ENCODE results near the gene PRM1. TPM values are rescaled to one million over a fixed set of nuclear protein-coding genes. Genes with fewer than 3 reads are reported as not detected.
A peak's percentile ranks its signal among the peaks of the same experiment; 100 is the strongest.

PRM1 gene
- total and polyA plus RNA-seq, 2 of the 13 experiments (the other 11 are each of a cell fraction or from before 2014, with no cell fraction given), result not detected

DNA sequence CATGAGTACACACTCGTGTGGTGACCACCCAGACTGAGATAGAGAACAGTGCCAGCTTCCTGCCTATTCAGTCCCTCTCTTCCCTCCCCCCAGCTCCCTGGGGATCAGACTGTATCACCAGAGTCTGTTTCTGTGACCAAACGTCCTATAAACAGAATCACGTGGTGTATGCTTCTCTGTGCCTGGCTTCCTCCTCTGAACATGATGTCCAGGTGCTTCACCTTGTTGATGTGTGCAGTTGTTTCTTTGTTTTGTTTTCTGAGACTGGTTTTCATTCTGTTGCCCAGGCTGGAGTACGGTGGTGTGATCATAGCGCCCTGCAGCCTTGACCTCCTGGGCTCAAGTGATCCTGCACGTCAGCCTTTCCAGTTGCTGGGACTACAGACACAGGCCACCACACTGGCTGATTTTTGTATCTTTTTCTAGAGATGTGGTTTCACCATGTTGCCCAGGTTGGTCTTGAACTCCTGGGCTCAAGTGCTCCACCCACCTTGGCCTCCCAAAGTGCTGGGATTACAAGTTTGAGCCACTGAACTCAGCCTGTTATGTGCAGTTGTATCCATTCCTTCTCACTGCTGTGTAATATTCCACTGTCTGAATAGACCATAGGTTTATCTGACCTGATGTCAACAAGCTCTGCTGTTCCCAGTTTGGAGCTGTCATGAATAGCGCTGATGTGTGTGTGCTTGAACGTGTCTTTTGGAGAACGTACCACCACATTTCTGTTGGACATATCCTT, 28.9 kb upstream of the PRM1 start (continued):
- TF ChIP-seq, protein P1, sequence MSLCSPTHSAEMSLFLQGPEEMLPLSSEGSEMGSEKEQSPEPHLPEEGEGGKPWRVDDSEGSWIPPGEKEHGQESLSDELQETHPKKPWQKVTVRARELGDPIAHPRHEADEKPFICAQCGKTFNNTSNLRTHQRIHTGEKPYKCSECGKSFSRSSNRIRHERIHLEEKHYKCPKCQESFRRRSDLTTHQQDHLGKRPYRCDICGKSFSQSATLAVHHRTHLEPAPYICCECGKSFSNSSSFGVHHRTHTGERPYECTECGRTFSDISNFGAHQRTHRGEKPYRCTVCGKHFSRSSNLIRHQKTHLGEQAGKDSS (CRISPR knock-in tag; IDR thresholded peaks at IDR 0.05; ENCODE audit: borderline replicate concordance, low read depth), result no peak; the same call in 1 of the 2 replicates
- TF ChIP-seq, protein P2, sequence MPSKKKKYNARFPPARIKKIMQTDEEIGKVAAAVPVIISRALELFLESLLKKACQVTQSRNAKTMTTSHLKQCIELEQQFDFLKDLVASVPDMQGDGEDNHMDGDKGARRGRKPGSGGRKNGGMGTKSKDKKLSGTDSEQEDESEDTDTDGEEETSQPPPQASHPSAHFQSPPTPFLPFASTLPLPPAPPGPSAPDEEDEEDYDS (CRISPR knock-in tag; IDR thresholded peaks at IDR 0.05), result peak; percentile 61
- TF ChIP-seq GLI4 (CRISPR knock-in tag; IDR thresholded peaks at IDR 0.05; ENCODE audit: borderline replicate concordance) (0 out of 2 replicates have a peak, but pooled peaks have one; percentile 85), BHLHE40 (IDR thresholded peaks at IDR 0.05; ENCODE audit: low read length) (peak; percentile 72), ZNF232 (CRISPR knock-in tag; IDR thresholded peaks at IDR 0.05; ENCODE audit: borderline replicate concordance) (no peak; the same call in 1 of the 2 replicates), HOXA7 (CRISPR knock-in tag; IDR thresholded peaks at IDR 0.05) (no peak), RORA (CRISPR knock-in tag; IDR thresholded peaks at IDR 0.05) (no peak), NFE2 (CRISPR knock-in tag; IDR thresholded peaks at IDR 0.05) (no peak), ZC3H13 (CRISPR knock-in tag; IDR thresholded peaks at IDR 0.05) (peak; percentile 78), CCAR2 (optimal IDR thresholded peaks at IDR 0.05; ENCODE audit: low read depth, low read length) (no peak)
- TF ChIP-seq, protein P3, sequence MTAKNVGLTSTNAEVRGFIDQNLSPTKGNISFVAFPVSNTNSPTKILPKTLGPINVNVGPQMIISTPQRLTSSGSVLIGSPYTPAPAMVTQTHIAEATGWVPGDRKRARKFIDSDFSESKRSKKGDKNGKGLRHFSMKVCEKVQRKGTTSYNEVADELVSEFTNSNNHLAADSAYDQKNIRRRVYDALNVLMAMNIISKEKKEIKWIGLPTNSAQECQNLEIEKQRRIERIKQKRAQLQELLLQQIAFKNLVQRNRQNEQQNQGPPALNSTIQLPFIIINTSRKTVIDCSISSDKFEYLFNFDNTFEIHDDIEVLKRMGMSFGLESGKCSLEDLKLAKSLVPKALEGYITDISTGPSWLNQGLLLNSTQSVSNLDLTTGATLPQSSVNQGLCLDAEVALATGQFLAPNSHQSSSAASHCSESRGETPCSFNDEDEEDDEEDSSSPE (CRISPR knock-in tag; IDR thresholded peaks at IDR 0.05), result no peak; the same call in 1 of the 2 replicates
- TF ChIP-seq, protein P4, sequence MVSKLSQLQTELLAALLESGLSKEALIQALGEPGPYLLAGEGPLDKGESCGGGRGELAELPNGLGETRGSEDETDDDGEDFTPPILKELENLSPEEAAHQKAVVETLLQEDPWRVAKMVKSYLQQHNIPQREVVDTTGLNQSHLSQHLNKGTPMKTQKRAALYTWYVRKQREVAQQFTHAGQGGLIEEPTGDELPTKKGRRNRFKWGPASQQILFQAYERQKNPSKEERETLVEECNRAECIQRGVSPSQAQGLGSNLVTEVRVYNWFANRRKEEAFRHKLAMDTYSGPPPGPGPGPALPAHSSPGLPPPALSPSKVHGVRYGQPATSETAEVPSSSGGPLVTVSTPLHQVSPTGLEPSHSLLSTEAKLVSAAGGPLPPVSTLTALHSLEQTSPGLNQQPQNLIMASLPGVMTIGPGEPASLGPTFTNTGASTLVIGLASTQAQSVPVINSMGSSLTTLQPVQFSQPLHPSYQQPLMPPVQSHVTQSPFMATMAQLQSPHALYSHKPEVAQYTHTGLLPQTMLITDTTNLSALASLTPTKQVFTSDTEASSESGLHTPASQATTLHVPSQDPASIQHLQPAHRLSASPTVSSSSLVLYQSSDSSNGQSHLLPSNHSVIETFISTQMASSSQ (IDR thresholded peaks at IDR 0.05; ENCODE audit: low read depth), result peak; percentile 61; the same call in 1 of the 2 replicates
- TF ChIP-seq, protein P4 (CRISPR knock-in tag; IDR thresholded peaks at IDR 0.05; ENCODE audit: borderline replicate concordance), result peak; percentile 45; the same call in 1 of the 2 replicates
- TF ChIP-seq, protein P5, sequence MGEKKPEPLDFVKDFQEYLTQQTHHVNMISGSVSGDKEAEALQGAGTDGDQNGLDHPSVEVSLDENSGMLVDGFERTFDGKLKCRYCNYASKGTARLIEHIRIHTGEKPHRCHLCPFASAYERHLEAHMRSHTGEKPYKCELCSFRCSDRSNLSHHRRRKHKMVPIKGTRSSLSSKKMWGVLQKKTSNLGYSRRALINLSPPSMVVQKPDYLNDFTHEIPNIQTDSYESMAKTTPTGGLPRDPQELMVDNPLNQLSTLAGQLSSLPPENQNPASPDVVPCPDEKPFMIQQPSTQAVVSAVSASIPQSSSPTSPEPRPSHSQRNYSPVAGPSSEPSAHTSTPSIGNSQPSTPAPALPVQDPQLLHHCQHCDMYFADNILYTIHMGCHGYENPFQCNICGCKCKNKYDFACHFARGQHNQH (CRISPR knock-in tag; IDR thresholded peaks at IDR 0.05), result peak; percentile 79
- TF ChIP-seq, protein P6, sequence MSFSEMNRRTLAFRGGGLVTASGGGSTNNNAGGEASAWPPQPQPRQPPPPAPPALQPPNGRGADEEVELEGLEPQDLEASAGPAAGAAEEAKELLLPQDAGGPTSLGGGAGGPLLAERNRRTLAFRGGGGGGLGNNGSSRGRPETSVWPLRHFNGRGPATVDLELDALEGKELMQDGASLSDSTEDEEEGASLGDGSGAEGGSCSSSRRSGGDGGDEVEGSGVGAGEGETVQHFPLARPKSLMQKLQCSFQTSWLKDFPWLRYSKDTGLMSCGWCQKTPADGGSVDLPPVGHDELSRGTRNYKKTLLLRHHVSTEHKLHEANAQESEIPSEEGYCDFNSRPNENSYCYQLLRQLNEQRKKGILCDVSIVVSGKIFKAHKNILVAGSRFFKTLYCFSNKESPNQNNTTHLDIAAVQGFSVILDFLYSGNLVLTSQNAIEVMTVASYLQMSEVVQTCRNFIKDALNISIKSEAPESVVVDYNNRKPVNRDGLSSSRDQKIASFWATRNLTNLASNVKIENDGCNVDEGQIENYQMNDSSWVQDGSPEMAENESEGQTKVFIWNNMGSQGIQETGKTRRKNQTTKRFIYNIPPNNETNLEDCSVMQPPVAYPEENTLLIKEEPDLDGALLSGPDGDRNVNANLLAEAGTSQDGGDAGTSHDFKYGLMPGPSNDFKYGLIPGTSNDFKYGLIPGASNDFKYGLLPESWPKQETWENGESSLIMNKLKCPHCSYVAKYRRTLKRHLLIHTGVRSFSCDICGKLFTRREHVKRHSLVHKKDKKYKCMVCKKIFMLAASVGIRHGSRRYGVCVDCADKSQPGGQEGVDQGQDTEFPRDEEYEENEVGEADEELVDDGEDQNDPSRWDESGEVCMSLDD (CRISPR knock-in tag; IDR thresholded peaks at IDR 0.05; ENCODE audit: borderline replicate concordance), result no peak
- TF ChIP-seq, protein P7, sequence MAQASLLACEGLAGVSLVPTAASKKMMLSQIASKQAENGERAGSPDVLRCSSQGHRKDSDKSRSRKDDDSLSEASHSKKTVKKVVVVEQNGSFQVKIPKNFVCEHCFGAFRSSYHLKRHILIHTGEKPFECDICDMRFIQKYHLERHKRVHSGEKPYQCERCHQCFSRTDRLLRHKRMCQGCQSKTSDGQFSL (CRISPR knock-in tag; IDR thresholded peaks at IDR 0.05), result no peak
